Breast epithelium (tissue), 4 donors: ENCODE results near the gene YEATS4. TPM values are rescaled to one million over a fixed set of nuclear protein-coding genes. Genes with fewer than 3 reads are reported as not detected.

Source experiments
- DNase-seq, 2 donors: peaks; one replicate each; pipeline ENCODE4 v3.0.0-alpha.2; 2019; ENCODE audit warnings: low spot score in 2 of 2
- H3K27ac ChIP-seq, 2 donors: fragments of 200-600 bp; sonication (generic) in 1 of 2; one replicate each; pipeline ENCODE4 v1.5.1; 2016 to 2019; ENCODE audit warnings: mild to moderate bottlenecking in 1 of 2
- H3K27me3 ChIP-seq, 2 donors: fragments of 200-600 bp; sonication (generic) in 1 of 2; one replicate each; pipeline versions ENCODE4 v1.5.1 to v1.6.0; 2017 to 2019; ENCODE audit warnings: control low read depth in 1 of 2, mild to moderate bottlenecking in 1 of 2
- H3K36me3 ChIP-seq: fragments of 200-600 bp; one replicate; pipeline ENCODE4 v1.5.1; 2019
- H3K4me1 ChIP-seq, 2 donors: fragments of 200-600 bp; sonication (generic); one replicate each; pipeline ENCODE4 v1.5.1; 2016 to 2019; ENCODE audit warnings: control low read depth in 1 of 2
- H3K4me3 ChIP-seq, 3 donors: fragments of 200-600 bp; sonication (generic); 1 replicate in 2 of 3; 2 replicates in 1 of 3; pipeline ENCODE4 v1.5.1; 2016 to 2019; ENCODE audit warnings: mild to moderate bottlenecking in 3 of 3, moderate library complexity in 2 of 3
- H3K9me3 ChIP-seq, 2 donors: fragments of 200-600 bp; sonication (generic) in 1 of 2; one replicate each; pipeline ENCODE4 v1.5.1; 2016 to 2019; ENCODE audit warnings: control low read depth in 1 of 2
- POLR2A ChIP-seq: fragments of 450-650 bp; IDR thresholded peaks from one replicate; pipeline ENCODE4 v1.6.1; 2016; ENCODE audit warnings: antibody characterized with exemption, mild to moderate bottlenecking, moderate library complexity
- POLR2AphosphoS5 ChIP-seq, 3 donors: sonication (generic); formaldehyde crosslinking; IDR thresholded peaks; one replicate each; pipeline ENCODE4 v1.6.1; 2017; ENCODE audit warnings: antibody characterized with exemption in 3 of 3
- intact Hi-C: fragments of 100-400 bp; cut with DNase I; formaldehyde crosslinking; loops from one replicate; pipeline ENCODE4 v1.15.1; 2023; ENCODE audit warnings: low total_unique reads
- total RNA-seq, 3 donors: library from RNA; depleted of rRNA; stranded (reverse); fragments of >200 nt; gene quantifications; one replicate each; pipeline ENCODE4 v1.1.0, GENCODE V29; 2016
- TF ChIP-seq, protein P1 (sequence below), 3 donors: fragments of 450-650 bp; IDR thresholded peaks; one replicate each; pipeline ENCODE4 v1.5.1; 2016 to 2017; ENCODE audit warnings: antibody characterized with exemption in 3 of 3, mild to moderate bottlenecking in 3 of 3, moderate library complexity in 3 of 3

The YEATS4 gene
- total RNA-seq, 3 donors from 2014 or later, result 13.8 to 23.0 (median 16.1) TPM

DNA sequence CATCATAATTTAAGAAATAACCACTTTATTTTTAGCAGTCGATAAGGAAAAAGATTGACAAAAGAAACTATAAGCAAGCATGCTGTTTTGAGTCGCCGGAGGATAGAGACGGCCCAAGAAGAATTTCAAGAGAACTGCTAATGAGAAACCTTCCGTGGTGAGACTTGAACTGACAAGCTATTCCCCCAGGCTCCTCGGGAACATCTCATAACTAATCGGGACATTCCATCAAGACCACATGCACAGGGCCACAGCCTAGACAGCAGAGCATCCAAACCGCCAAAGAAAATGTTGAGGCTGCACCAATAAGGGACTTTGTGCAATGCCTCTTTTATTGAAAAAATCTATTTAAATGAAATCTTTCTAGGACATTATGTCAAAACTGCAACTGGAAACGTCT lies 51.0 kb downstream of the YEATS4 start:
- Histone ChIP-seq H3K4me3 (no peak overlapping the region), H3K27ac (no peak overlapping the region), H3K4me1 (no peaks in the 10 kb centered on the region), H3K9me3 (no peaks in the 10 kb centered on the region), H3K36me3 (no peaks in the 10 kb centered on the region), H3K27me3 (no peaks in the 10 kb centered on the region)
- no peak for TF ChIP-seq POLR2A
- TF ChIP-seq POLR2AphosphoS5 (IDR thresholded peaks at IDR 0.05), result no peak
- TF ChIP-seq, protein P1, sequence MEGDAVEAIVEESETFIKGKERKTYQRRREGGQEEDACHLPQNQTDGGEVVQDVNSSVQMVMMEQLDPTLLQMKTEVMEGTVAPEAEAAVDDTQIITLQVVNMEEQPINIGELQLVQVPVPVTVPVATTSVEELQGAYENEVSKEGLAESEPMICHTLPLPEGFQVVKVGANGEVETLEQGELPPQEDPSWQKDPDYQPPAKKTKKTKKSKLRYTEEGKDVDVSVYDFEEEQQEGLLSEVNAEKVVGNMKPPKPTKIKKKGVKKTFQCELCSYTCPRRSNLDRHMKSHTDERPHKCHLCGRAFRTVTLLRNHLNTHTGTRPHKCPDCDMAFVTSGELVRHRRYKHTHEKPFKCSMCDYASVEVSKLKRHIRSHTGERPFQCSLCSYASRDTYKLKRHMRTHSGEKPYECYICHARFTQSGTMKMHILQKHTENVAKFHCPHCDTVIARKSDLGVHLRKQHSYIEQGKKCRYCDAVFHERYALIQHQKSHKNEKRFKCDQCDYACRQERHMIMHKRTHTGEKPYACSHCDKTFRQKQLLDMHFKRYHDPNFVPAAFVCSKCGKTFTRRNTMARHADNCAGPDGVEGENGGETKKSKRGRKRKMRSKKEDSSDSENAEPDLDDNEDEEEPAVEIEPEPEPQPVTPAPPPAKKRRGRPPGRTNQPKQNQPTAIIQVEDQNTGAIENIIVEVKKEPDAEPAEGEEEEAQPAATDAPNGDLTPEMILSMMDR (IDR thresholded peaks at IDR 0.05), result no peak
- DNase-seq, result no peak
- intact Hi-C loops, result no loop called here

DNA sequence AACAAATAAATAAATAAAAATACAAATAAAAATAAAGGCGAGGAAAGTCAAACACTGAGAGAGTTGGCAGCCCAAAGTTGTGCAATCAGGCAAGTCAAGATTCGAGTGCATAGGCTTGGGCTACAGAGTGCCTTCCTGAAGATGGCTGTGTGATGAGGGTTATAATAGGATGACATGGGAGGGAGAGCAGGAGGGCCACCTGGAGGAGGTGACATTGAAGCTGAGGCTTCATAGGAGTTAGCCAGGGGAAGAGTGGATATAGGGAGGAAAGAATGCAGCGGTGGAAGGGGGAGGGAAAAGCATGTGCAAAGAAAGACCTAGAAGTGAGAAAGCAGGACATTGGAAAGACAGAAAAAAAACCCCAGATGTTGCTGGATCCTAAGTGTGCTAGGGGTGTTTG lies 53.1 kb downstream of the YEATS4 start:
- Histone ChIP-seq H3K4me1 (peaks cover 0 to 3% of the 10 kb centered on the region in 2 donors), H3K27ac (no peak overlapping the region), H3K9me3 (no peaks in the 10 kb centered on the region), H3K36me3 (no peaks in the 10 kb centered on the region), H3K4me3 (no peak overlapping the region), H3K27me3 (no peaks in the 10 kb centered on the region)
- intact Hi-C loops, result no loop called here
- TF ChIP-seq, protein P1 (IDR thresholded peaks at IDR 0.05), result no peak
- TF ChIP-seq POLR2A, result no peak
- TF ChIP-seq POLR2AphosphoS5 (IDR thresholded peaks at IDR 0.05), result no peak
- DNase-seq, result no peak

DNA sequence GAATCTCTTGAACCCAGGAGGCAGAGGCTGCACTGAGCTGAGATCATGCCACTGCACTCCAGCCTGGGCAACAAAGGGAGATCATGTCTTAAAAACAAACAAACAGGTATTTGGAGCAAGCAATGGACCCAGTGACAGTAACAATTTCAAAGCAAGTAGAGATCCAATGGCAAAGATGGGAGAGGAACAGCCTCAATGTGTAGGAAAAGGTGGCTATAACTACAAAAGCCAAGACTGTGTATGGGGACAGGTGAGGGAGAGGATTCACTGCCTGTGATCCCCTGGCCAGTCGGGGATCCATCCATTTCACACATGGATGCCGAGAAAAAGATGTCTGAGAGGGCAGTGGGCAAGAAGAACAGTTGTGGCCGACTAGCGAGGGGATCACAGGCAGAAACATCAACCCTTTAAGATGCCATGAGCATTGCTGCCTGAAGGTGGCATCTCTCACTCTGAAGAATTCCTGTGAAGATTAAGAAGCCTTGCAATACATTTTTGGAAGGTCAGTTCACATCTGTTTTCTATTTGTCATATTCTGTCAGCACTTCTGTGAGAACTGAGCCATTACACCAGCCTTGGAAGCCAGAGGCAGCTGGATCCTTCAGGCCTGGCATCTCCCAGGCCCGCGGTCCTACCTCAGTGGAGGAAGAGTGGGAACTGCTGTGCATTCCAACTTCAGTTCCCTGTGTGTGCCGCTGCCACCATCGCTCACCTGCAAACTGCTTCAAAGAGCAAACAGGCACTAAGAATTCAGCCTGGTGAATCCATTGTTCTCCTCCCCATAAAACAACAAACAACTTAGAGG lies 56.1 kb downstream of the YEATS4 start:
- TF ChIP-seq, protein P1 (IDR thresholded peaks at IDR 0.05), result peak; percentile 64 to 87 (median 82)
- TF ChIP-seq POLR2A, result no peak
- peak in 2 of 3 donors; percentile 15 to 29 for TF ChIP-seq POLR2AphosphoS5 (IDR thresholded peaks at IDR 0.05)
- Histone ChIP-seq H3K9me3 (no peaks in the 10 kb centered on the region), H3K4me3 (peak overlapping the region in 2 of 3 donors; percentile 26 to 52), H3K4me1 (peaks cover 0 to 3% of the 10 kb centered on the region in 2 donors), H3K27ac (peak overlapping the region in 1 of 2 donors; percentile 44), H3K36me3 (no peaks in the 10 kb centered on the region), H3K27me3 (no peaks in the 10 kb centered on the region)
- peak; percentile 27 to 54 for DNase-seq
- intact Hi-C loops, result no loop called here

DNA sequence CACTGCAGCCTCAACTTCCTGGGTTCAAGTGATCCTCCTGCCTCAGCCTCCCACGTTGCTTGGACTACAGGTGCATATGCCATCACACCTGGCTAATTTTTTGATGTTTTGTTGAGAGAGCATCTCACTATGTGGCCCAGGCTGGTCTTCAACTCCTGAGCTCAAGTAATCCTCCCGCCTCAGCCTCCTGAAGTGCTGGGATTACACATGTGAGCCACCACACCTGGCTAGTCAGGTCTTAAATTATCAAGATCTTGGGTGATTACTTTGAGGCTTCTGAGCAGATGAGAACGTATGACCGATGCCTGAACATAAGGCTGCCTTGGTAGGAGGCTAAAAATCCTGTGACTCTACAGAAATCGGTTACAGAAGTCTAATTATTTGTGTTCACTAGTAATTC lies 57.7 kb downstream of the YEATS4 start:
- intact Hi-C loops, result no loop called here

DNA sequence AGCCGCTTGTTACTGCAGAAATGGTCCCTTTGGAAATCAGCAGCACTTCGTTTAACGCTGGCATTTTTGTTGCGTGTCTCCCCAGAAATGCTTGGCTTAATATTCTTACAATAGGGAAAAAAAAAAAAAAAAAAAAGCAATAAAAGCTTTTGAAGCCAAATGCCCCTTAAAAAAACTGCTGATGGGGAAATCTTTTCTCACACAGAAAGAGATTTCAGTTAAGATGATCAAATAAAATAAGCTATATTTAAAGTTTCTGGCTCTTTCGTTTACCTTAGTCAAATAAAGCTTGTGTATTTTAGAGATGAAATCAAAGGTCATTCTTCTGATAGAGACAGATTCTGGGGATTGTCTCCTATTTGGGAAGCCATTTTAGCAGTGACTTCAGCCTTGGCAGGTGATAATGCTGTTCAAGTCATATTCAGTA lies 58.2 kb downstream of the YEATS4 start:
- H3K9me3 ChIP-seq, result no peaks in the 10 kb centered on the region

More for the DNA sequence above, 57.7 kb downstream of the YEATS4 start:
- no peak overlapping the region for H3K4me3 ChIP-seq
- no peaks in the 10 kb centered on the region for H3K9me3 ChIP-seq
- peaks cover 0 to 3% of the 10 kb centered on the region in 2 donors for H3K4me1 ChIP-seq
- DNase-seq, result no peak
- no peaks in the 10 kb centered on the region for H3K27me3 ChIP-seq
- no peak for TF ChIP-seq POLR2AphosphoS5 (IDR thresholded peaks at IDR 0.05)
- TF ChIP-seq, protein P1 (IDR thresholded peaks at IDR 0.05), result no peak
- TF ChIP-seq POLR2A, result no peak
- H3K27ac ChIP-seq, result no peak overlapping the region
- H3K36me3 ChIP-seq, result no peaks in the 10 kb centered on the region

More for the DNA sequence above, 58.2 kb downstream of the YEATS4 start:
- DNase-seq, result no peak
- H3K36me3 ChIP-seq, result no peaks in the 10 kb centered on the region
- H3K27me3 ChIP-seq, result no peaks in the 10 kb centered on the region
- no peak overlapping the region for H3K4me3 ChIP-seq
- intact Hi-C loops, result no loop called here
- no peak for TF ChIP-seq POLR2A
- TF ChIP-seq, protein P1 (IDR thresholded peaks at IDR 0.05), result no peak
- no peak for TF ChIP-seq POLR2AphosphoS5 (IDR thresholded peaks at IDR 0.05)
- H3K27ac ChIP-seq, result peak overlapping the region in 1 of 2 donors; percentile 10
- peaks cover 0 to 3% of the 10 kb centered on the region in 2 donors for H3K4me1 ChIP-seq
